GM10248 (cell line): ENCODE results near the gene RHBDL3.

Experiments
- CTCF ChIA-PET: fragments of 300-600 bp; sonication (Branson Sonifier 250); formaldehyde crosslinking; extraction: SDS; loops from one replicate; lab custom pipeline; 2021; ENCODE audit warnings: antibody characterized with exemption; lab: Yijun Ruan, JAX
- POLR2A ChIA-PET: fragments of 350-650 bp; sonication (Branson Sonifier 250); formaldehyde crosslinking; extraction: SDS; loops from one replicate; lab custom pipeline; 2020; ENCODE audit warnings: antibody characterized with exemption; lab: Yijun Ruan, JAX
- DNase-seq: peaks from one replicate; pipeline ENCODE4 v3.0.0; 2012; ENCODE audit errors: extremely low spot score
- CTCF ChIP-seq: IDR thresholded peaks from 2 replicates; pipeline ENCODE4 v1.5.1; 2012; ENCODE audit warnings: mild to moderate bottlenecking, low read depth; ENCODE audit errors: extremely low read depth, missing control alignments, control extremely low read depth

The RHBDL3 gene

GRCh38 chr17:32286518-32286900 lies 20.9 kb downstream of the RHBDL3 start:
- POLR2A ChIA-PET = no interaction called here
- DNase-seq = no peak
- no peak for TF ChIP-seq CTCF
- CTCF ChIA-PET = interaction anchor here (1.1 to 2.8 kb wide), 5 partner anchors 9 to 34 kb away, joined by 3 to 10 read pairs (median 4); no protein-coding TSS in a partner anchor

GRCh38 chr17:32287804-32288511 lies 22.3 kb downstream of the RHBDL3 start:
- TF ChIP-seq CTCF = no peak
- POLR2A ChIA-PET = interaction anchor here (0.6 kb wide), 1 partner anchor 824 kb away, joined by 3 read pairs; no protein-coding TSS in a partner anchor
- DNase-seq = no peak
- CTCF ChIA-PET = interaction anchor here (1.0 to 2.8 kb wide), 6 partner anchors 9 to 150 kb away, joined by 3 to 10 read pairs (median 4); no protein-coding TSS in a partner anchor

- ChIA-PET POLR2A (no interaction called here), CTCF (interaction anchor here (1.0 to 2.8 kb wide), 4 partner anchors 31 to 150 kb away, joined by 3 to 10 read pairs (median 4); no protein-coding TSS in a partner anchor)
- DNase-seq = no peak
- TF ChIP-seq CTCF = no peak
Measured at GRCh38 chr17:32288615-32289014, 23.0 kb downstream of the RHBDL3 start.

- ChIA-PET POLR2A (no interaction called here), CTCF (interaction anchor here (1.1 kb wide), 1 partner anchor 9 kb away, joined by 3 read pairs; no protein-coding TSS in a partner anchor)
- TF ChIP-seq CTCF = no peak
- DNase-seq = no peak
Measured at GRCh38 chr17:32289471-32290070, 23.9 kb downstream of the RHBDL3 start.

- ChIA-PET POLR2A (no interaction called here), CTCF (no interaction called here)
- no peak for TF ChIP-seq CTCF
Measured at GRCh38 chr17:32292094-32292493, 26.5 kb downstream of the RHBDL3 start.

GRCh38 chr17:32297424-32297823 lies 31.8 kb downstream of the RHBDL3 start:
- CTCF ChIA-PET = interaction anchor here (1.2 to 1.5 kb wide), 2 partner anchors 10 to 16 kb away, joined by 3 to 4 read pairs; no protein-coding TSS in a partner anchor
- TF ChIP-seq CTCF = no peak
- no peak for DNase-seq
- POLR2A ChIA-PET = no interaction called here

More at GRCh38 chr17:32292094-32292493, 26.5 kb downstream of the RHBDL3 start:
- no peak for DNase-seq
